IMR-90 (cell line): ENCODE measurements around the gene VAV1.

Experiments used
- CHD1 ChIP-seq: IDR thresholded peaks from 2 replicates; pipeline ENCODE4 v1.6.1; 2012; ENCODE audit warnings: low read depth, low read length, improper control_type of control experiment
- CTCF ChIP-seq: conservative IDR thresholded peaks from 2 replicates; pipeline ENCODE4 v1.5.1; 2012; ENCODE audit warnings: mild to moderate bottlenecking, low read depth, low read length, improper control_type of control experiment
- RFX5 ChIP-seq: IDR thresholded peaks from 2 replicates; pipeline ENCODE4 v1.8.0; 2012; ENCODE audit warnings: low read depth, mild to moderate bottlenecking, low read length, moderate library complexity

- TF ChIP-seq CTCF (no peak), RFX5 (no peak), CHD1 (no peak)
Measured at GRCh38 chr19:6853868-6854267, 81.4 kb downstream of the VAV1 start.
